Uterus (tissue), 4 donors: Measurements from ENCODE around the gene RBM47. TPM values are rescaled to one million over a fixed set of nuclear protein-coding genes. Genes with fewer than 3 reads are reported as not detected.

ENCODE experiments used
- DNase-seq, 2 donors: peaks; one replicate each; pipeline ENCODE4 v3.0.0-alpha.2; 2019 to 2020
- H3K27ac ChIP-seq, 2 donors: fragments of 200-600 bp; sonication (generic); 1 replicate in 1 of 2; 2 replicates in 1 of 2; pipeline ENCODE4 v1.5.1; 2016 to 2018
- H3K27me3 ChIP-seq, 2 donors: fragments of 200-600 bp; sonication (generic); one replicate each; pipeline ENCODE4 v1.5.1; 2018 to 2019; ENCODE audit warnings: control low read depth in 1 of 2
- H3K36me3 ChIP-seq, 2 donors: fragments of 200-600 bp; sonication (generic); one replicate each; pipeline ENCODE4 v1.5.1; 2019; ENCODE audit warnings: control low read depth in 1 of 2
- H3K4me1 ChIP-seq, 2 donors: fragments of 200-600 bp; sonication (generic); one replicate each; pipeline ENCODE4 v1.5.1; 2018 to 2019; ENCODE audit warnings: control low read depth in 1 of 2
- H3K4me3 ChIP-seq, 2 donors: fragments of 200-600 bp; sonication (generic); 1 replicate in 1 of 2; 2 replicates in 1 of 2; pipeline ENCODE4 v1.5.1; 2018 to 2019; ENCODE audit warnings: mild to moderate bottlenecking in 1 of 2
- H3K9me3 ChIP-seq, 2 donors: fragments of 200-600 bp; sonication (generic); one replicate each; pipeline ENCODE4 v1.5.1; 2019; ENCODE audit warnings: control low read depth in 1 of 2
- POLR2A ChIP-seq, 2 donors: fragments of 450-650 bp; IDR thresholded peaks; one replicate each; pipeline ENCODE4 v1.6.1; 2016; ENCODE audit warnings: antibody characterized with exemption in 2 of 2, mild to moderate bottlenecking in 1 of 2, moderate library complexity in 1 of 2
- intact Hi-C: fragments of 100-400 bp; cut with DNase I; formaldehyde crosslinking; loops from one replicate; pipeline ENCODE4 v1.15.1; 2023; ENCODE audit warnings: low total_unique reads
- total RNA-seq, 4 donors: library from RNA; depleted of rRNA in 3 of 4; stranded (reverse); fragments of >200 nt in 3 of 4; gene quantifications; one replicate each; pipeline versions ENCODE4 v1.1.0 to v1.2.4, GENCODE V29; 2014 to 2023
- TF ChIP-seq, protein P1 (sequence below), 4 experiments: fragments of 200-600 bp in 2 of 4; fragments of 450-650 bp in 2 of 4; sonication (generic) in 2 of 4; IDR thresholded peaks; one replicate each; pipeline ENCODE4 v1.5.1; 2016 to 2019; ENCODE audit warnings: antibody characterized with exemption in 4 of 4, mild to moderate bottlenecking in 2 of 4, moderate library complexity in 1 of 4
- donor health status: DM: yes; HTN: yes; CAD: no.

Gene RBM47
- total RNA-seq, 4 donors from 2014 or later: 3.8 to 22.3 (median 6.8) TPM

DNA sequence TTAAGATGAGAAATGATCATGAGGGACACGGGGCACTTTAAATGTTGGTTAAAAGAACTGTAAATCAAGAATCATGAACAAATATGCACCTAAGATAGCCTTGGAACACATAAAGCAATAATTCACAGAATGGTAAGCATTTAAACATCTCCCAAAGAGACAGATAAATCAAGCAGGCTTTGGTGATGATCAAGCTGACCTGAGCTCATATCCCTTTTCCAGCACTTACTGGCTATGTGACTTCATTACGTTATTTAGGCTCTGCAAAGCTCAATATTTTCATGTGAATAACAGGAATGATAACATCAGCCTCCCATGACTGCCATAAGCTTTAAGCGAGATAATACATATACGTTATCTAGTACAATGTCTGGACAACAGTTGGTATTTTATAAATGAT is 239.7 kb downstream of the RBM47 start:
- no peak for DNase-seq
- H3K36me3 ChIP-seq: no peaks in the 10 kb centered on the region
- H3K4me1 ChIP-seq: no peaks in the 10 kb centered on the region
- no peaks in the 10 kb centered on the region for H3K27me3 ChIP-seq
- H3K27ac ChIP-seq: no peak overlapping the region
- no peaks in the 10 kb centered on the region for H3K9me3 ChIP-seq
- TF ChIP-seq, protein P1, sequence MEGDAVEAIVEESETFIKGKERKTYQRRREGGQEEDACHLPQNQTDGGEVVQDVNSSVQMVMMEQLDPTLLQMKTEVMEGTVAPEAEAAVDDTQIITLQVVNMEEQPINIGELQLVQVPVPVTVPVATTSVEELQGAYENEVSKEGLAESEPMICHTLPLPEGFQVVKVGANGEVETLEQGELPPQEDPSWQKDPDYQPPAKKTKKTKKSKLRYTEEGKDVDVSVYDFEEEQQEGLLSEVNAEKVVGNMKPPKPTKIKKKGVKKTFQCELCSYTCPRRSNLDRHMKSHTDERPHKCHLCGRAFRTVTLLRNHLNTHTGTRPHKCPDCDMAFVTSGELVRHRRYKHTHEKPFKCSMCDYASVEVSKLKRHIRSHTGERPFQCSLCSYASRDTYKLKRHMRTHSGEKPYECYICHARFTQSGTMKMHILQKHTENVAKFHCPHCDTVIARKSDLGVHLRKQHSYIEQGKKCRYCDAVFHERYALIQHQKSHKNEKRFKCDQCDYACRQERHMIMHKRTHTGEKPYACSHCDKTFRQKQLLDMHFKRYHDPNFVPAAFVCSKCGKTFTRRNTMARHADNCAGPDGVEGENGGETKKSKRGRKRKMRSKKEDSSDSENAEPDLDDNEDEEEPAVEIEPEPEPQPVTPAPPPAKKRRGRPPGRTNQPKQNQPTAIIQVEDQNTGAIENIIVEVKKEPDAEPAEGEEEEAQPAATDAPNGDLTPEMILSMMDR (IDR thresholded peaks at IDR 0.05): no peak
- no peak for TF ChIP-seq POLR2A (IDR thresholded peaks at IDR 0.05)
- intact Hi-C loops: no loop called here
- no peak overlapping the region for H3K4me3 ChIP-seq

DNA sequence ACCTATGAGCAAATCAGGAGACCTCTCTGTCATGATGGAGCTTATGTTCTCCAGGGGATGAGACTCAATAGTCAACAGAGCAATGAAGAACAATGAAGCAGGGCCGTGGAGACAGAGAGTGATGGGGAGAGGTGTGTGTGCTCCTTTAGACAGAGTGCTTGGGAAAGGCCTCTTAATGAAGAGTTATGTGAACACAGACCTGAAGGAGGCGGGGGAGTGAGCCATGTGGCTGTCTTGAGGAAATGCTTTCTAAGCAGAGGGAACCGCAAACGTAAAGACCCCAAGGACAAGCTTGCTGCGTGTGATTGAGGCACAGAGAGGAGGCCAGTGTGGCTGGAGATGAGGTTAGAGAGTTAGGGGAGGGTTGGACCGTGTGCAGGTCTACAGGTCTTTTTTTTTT is 241.4 kb downstream of the RBM47 start:
- Histone ChIP-seq H3K27ac (no peak overlapping the region), H3K4me1 (no peaks in the 10 kb centered on the region), H3K27me3 (no peaks in the 10 kb centered on the region), H3K9me3 (no peaks in the 10 kb centered on the region), H3K36me3 (no peaks in the 10 kb centered on the region), H3K4me3 (no peak overlapping the region)
- TF ChIP-seq, protein P1 (IDR thresholded peaks at IDR 0.05): no peak
- TF ChIP-seq POLR2A (IDR thresholded peaks at IDR 0.05): no peak
- no peak for DNase-seq
- intact Hi-C loops: no loop called here

DNA sequence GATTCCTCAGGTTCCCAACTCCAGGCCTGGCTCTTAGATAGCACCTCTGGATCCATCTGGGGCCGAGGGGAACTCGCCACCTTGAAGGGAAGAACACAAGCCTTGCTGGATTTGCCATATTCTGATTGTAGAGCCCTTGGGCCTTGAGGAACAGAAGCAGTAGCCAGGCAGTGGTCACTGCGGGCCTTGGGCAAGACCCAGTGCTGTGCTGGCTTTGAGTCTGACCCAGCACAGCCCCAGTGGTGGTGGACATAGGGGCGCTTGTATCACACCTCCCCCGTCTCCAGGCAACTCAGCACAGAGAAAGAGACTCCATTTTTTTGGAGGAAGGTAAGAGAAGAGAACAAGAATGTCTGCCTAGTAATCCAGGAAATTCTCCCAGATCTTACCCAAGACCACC is 249.0 kb downstream of the RBM47 start:
- intact Hi-C loops: no loop called here
- DNase-seq: no peak
- no peaks in the 10 kb centered on the region for H3K36me3 ChIP-seq
- no peaks in the 10 kb centered on the region for H3K27me3 ChIP-seq
- H3K4me1 ChIP-seq: no peaks in the 10 kb centered on the region
- TF ChIP-seq POLR2A (IDR thresholded peaks at IDR 0.05): no peak
- TF ChIP-seq, protein P1 (IDR thresholded peaks at IDR 0.05): no peak
- no peaks in the 10 kb centered on the region for H3K9me3 ChIP-seq
- H3K27ac ChIP-seq: no peak overlapping the region
- no peak overlapping the region for H3K4me3 ChIP-seq

DNA sequence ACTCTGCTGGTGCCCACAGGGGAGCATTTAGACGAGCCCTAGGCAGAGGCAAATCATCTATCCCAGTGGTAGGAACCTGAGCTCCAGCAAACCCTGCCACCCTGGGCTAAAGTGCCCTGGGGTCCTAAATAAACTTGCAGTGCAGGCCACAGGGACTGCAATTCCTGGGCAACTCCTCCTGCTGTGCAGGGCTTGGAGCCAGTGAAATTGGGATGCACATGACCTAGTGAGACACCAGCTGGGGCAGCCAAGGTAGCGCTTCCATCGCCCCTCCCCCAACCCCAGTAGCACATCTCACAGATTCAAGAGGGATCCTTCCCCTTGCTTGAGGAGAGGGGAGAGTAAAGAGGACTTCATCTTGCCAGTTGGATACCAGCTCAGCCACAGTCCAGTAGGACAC is 250.4 kb downstream of the RBM47 start:
- Histone ChIP-seq H3K36me3 (no peaks in the 10 kb centered on the region), H3K4me1 (no peaks in the 10 kb centered on the region), H3K27ac (no peak overlapping the region), H3K27me3 (no peaks in the 10 kb centered on the region), H3K9me3 (no peaks in the 10 kb centered on the region), H3K4me3 (no peak overlapping the region)
- no peak for DNase-seq
- TF ChIP-seq POLR2A (IDR thresholded peaks at IDR 0.05): no peak
- TF ChIP-seq, protein P1 (IDR thresholded peaks at IDR 0.05): no peak
- intact Hi-C loops: no loop called here

DNA sequence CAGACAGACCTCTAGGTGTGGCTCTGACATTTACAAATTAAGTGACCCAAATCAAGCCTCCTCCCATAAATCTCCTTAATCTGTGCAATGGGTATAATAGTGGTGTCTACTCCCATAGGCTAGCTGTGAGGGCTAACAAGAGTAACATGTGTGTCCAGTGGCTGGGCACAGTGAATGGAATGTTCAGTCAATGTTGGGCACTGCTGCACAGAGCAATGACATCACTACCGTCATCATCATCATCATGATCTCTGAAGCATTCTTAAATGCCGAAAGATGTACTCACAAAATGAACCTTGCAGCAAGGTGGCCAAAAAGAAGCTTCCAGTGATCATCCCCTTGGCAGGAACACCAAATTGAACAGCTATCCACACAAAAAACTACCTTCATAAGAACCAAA is 251.0 kb downstream of the RBM47 start:
- Histone ChIP-seq H3K4me3 (no peak overlapping the region), H3K4me1 (no peaks in the 10 kb centered on the region), H3K27ac (no peak overlapping the region), H3K36me3 (no peaks in the 10 kb centered on the region), H3K27me3 (no peaks in the 10 kb centered on the region), H3K9me3 (no peaks in the 10 kb centered on the region)
- intact Hi-C loops: no loop called here
- TF ChIP-seq POLR2A (IDR thresholded peaks at IDR 0.05): no peak
- TF ChIP-seq, protein P1 (IDR thresholded peaks at IDR 0.05): no peak
- no peak for DNase-seq
